WTC11 (cell line): ENCODE measurements around the gene TRIOBP. TPM values are rescaled to one million over a fixed set of nuclear protein-coding genes. Genes with fewer than 3 reads are reported as not detected.
A peak's percentile ranks its signal among the peaks of the same experiment; 100 is the strongest.
"Not testable (repeated sequence)": the region's sequence is repeated elsewhere in the genome, so short reads cannot be mapped to it uniquely, and the experiment has no call there.

Experiments
- ATAC-seq: fragments of 200-7000 bp; cut with Tn5 transposase; 2 replicates; pipeline ENCODE4 v1.10.0; 2021; ENCODE audit warnings: mild to moderate bottlenecking, moderate library complexity
- CTCF ChIA-PET: fragments of 300-600 bp; sonication (Branson Sonifier 250); formaldehyde crosslinking; loops from one replicate; lab custom pipeline; 2021; ENCODE audit warnings: antibody characterized with exemption; lab: Charles Lee
- POLR2A ChIA-PET: fragments of 350-600 bp; sonication (Branson Sonifier 250); formaldehyde crosslinking; loops from one replicate; lab custom pipeline; 2021; ENCODE audit warnings: antibody characterized with exemption; lab: Charles Lee
- DNase-seq: peaks from one replicate; pipeline ENCODE4 v3.0.0; 2021; ENCODE audit warnings: low spot score
- H3K27ac Mint-ChIP-seq: 2 replicates; pipeline ENCODE4 v1.8.0; 2021; ENCODE audit warnings: mixed read lengths
- H3K27me3 Mint-ChIP-seq: 2 replicates; pipeline ENCODE4 v1.8.0; 2021; ENCODE audit warnings: low read depth, mild to moderate bottlenecking, moderate library complexity, mixed read lengths
- H3K36me3 Mint-ChIP-seq: 2 replicates; pipeline ENCODE4 v1.8.0; 2021; ENCODE audit warnings: mixed read lengths
- H3K4me1 Mint-ChIP-seq: 2 replicates; pipeline ENCODE4 v1.8.0; 2022; ENCODE audit warnings: mixed read lengths
- H3K4me3 Mint-ChIP-seq: 2 replicates; pipeline ENCODE4 v1.8.0; 2021; ENCODE audit warnings: mild to moderate bottlenecking, moderate library complexity, mixed read lengths
- H3K9me3 Mint-ChIP-seq: 2 replicates; pipeline ENCODE4 v1.8.0; 2021; ENCODE audit warnings: mixed read lengths
- AR ChIP-seq: fragments of 250-450 bp; sonication (Bioruptor Pico); IDR thresholded peaks from 2 replicates; pipeline ENCODE4 v1.9.0; 2021; ENCODE audit warnings: mild to moderate bottlenecking
- ATF1 ChIP-seq: sonication (generic); formaldehyde crosslinking; IDR thresholded peaks from 2 replicates; pipeline ENCODE4 v1.8.1; 2023; ENCODE audit warnings: mild to moderate bottlenecking, moderate library complexity, missing genetic modification reagents
- CBFB ChIP-seq: sonication (generic); formaldehyde crosslinking; IDR thresholded peaks from 2 replicates; pipeline ENCODE4 v1.8.1; 2022; ENCODE audit warnings: mild to moderate bottlenecking, low read depth, missing genetic modification reagents
- CREM ChIP-seq: sonication (generic); formaldehyde crosslinking; IDR thresholded peaks from 2 replicates; pipeline ENCODE4 v1.8.1; 2022; ENCODE audit warnings: mild to moderate bottlenecking, missing genetic modification reagents, moderate library complexity
- FOXP1 ChIP-seq: sonication (generic); formaldehyde crosslinking; IDR thresholded peaks from 2 replicates; pipeline ENCODE4 v1.8.0; 2022; ENCODE audit warnings: missing genetic modification reagents, mild to moderate bottlenecking, moderate library complexity, borderline replicate concordance
- NR2C2 ChIP-seq: sonication (generic); formaldehyde crosslinking; IDR thresholded peaks from 2 replicates; pipeline ENCODE4 v1.8.0; 2022; ENCODE audit warnings: mild to moderate bottlenecking, missing genetic modification reagents
- OVOL2 ChIP-seq: fragments of 250-450 bp; sonication (Bioruptor Pico); IDR thresholded peaks from 2 replicates; pipeline ENCODE4 v1.9.0; 2021; ENCODE audit warnings: mild to moderate bottlenecking, borderline replicate concordance
- STAT6 ChIP-seq: sonication (generic); formaldehyde crosslinking; conservative IDR thresholded peaks from 2 replicates; pipeline ENCODE4 v1.8.1; 2023; ENCODE audit warnings: mild to moderate bottlenecking, low read depth, missing genetic modification reagents, moderate library complexity
- ZBTB21 ChIP-seq: sonication (generic); formaldehyde crosslinking; IDR thresholded peaks from 2 replicates; pipeline ENCODE4 v1.8.1; 2023; ENCODE audit warnings: mild to moderate bottlenecking, missing genetic modification reagents, borderline replicate concordance
- ZNF121 ChIP-seq: sonication (generic); formaldehyde crosslinking; IDR thresholded peaks from 2 replicates; pipeline ENCODE4 v1.8.0; 2023; ENCODE audit warnings: missing genetic modification reagents
- ZNF138 ChIP-seq: sonication (generic); formaldehyde crosslinking; conservative IDR thresholded peaks from 2 replicates; pipeline ENCODE4 v1.8.1; 2022; ENCODE audit warnings: mild to moderate bottlenecking, moderate library complexity, missing genetic modification reagents
- ZNF423 ChIP-seq: fragments of 250-450 bp; sonication (Bioruptor Pico); IDR thresholded peaks from 2 replicates; pipeline ENCODE4 v2.1.2; 2022; ENCODE audit warnings: mild to moderate bottlenecking, moderate library complexity
- ZSCAN18 ChIP-seq: fragments of 250-450 bp; sonication (Bioruptor Pico); IDR thresholded peaks from 2 replicates; pipeline ENCODE4 v2.1.2; 2022; ENCODE audit warnings: mild to moderate bottlenecking, moderate library complexity
- total RNA-seq: library from RNA; stranded (reverse); gene quantifications from 3 replicates; pipeline ENCODE4 v1.2.3, GENCODE V29; 2021

Gene TRIOBP
- total RNA-seq, 1 experiment from 2014 or later, result 54.0 TPM

- DNase-seq (no peak), ATAC-seq (no peak)
- Mint-ChIP-seq H3K9me3 (no peaks in the 10 kb centered on the region), H3K27ac (no peak overlapping the region), H3K36me3 (peaks cover 33% of the 10 kb centered on the region), H3K27me3 (no peaks in the 10 kb centered on the region)
- ChIA-PET CTCF (interaction anchor here (1.0 to 3.0 kb wide), 2 partner anchors 8 to 48 kb away, joined by 3 to 7 read pairs; no protein-coding TSS in a partner anchor), POLR2A (no interaction called here)
- TF ChIP-seq CBFB (CRISPR knock-in tag), result no peak
- no peak for TF ChIP-seq CREM (CRISPR knock-in tag)
- no peak for TF ChIP-seq ZNF138 (CRISPR knock-in tag)
- no peak for TF ChIP-seq OVOL2
- no peak for TF ChIP-seq ATF1 (CRISPR knock-in tag)
- no peak for TF ChIP-seq ZSCAN18 (CRISPR knock-in tag)
- no peak for TF ChIP-seq ZBTB21 (CRISPR knock-in tag)
- no peak for TF ChIP-seq NR2C2 (CRISPR knock-in tag)
- TF ChIP-seq, all 79 proteins: peak for 0
- no peak overlapping the region for H3K4me3 Mint-ChIP-seq
- H3K4me1 Mint-ChIP-seq, result peaks cover 14% of the 10 kb centered on the region
Observed at GRCh38 chr22:37690901-37691504, 5.8 kb upstream of the TRIOBP start.

- H3K27me3 Mint-ChIP-seq, result no peaks in the 10 kb centered on the region
- TF ChIP-seq AR (CRISPR knock-in tag), result no peak
- POLR2A ChIA-PET, result no interaction called here
- no peak overlapping the region for H3K27ac Mint-ChIP-seq
- H3K36me3 Mint-ChIP-seq, result peaks cover 33% of the 10 kb centered on the region
- H3K4me1 Mint-ChIP-seq, result peaks cover 11% of the 10 kb centered on the region
- CTCF ChIA-PET, result interaction anchor here (3.0 kb wide), 1 partner anchor 50 kb away, joined by 7 read pairs; no protein-coding TSS in a partner anchor
- ATAC-seq, result no peak
- H3K4me3 Mint-ChIP-seq, result no peak overlapping the region
- DNase-seq, result no peak
- H3K9me3 Mint-ChIP-seq, result no peaks in the 10 kb centered on the region
Observed at GRCh38 chr22:37692627-37693285, 4.1 kb upstream of the TRIOBP start.

- ChIA-PET CTCF (interaction anchor here (1.2 kb wide), 1 partner anchor 51 kb away, joined by 3 read pairs; no protein-coding TSS in a partner anchor), POLR2A (interaction anchor here (0.6 kb wide), 2 partner anchors 278 to 384 kb away, joined by 4 to 5 read pairs; no protein-coding TSS in a partner anchor)
- H3K27me3 Mint-ChIP-seq, H3K9me3 Mint-ChIP-seq, H3K4me3 Mint-ChIP-seq, H3K27ac Mint-ChIP-seq, ATAC-seq, DNase-seq: not testable (repeated sequence)
- peaks cover 27% of the 10 kb centered on the region for H3K36me3 Mint-ChIP-seq
- peaks cover 11% of the 10 kb centered on the region for H3K4me1 Mint-ChIP-seq
Observed at GRCh38 chr22:37694131-37694530, 2.7 kb upstream of the TRIOBP start.

GRCh38 chr22:37696260-37696656, 590 bp upstream of the TRIOBP start:
- CTCF ChIA-PET, result interaction anchor here (0.6 to 4.2 kb wide), 15 partner anchors 11 to 205 kb away, joined by 3 to 29 read pairs (median 3); partner anchors contain the start of genes GGA1, NOL12 and PDXP

GRCh38 chr22:37697538-37697835, 639 bp downstream of the TRIOBP start:
- CTCF ChIA-PET, result interaction anchor here (0.5 to 4.2 kb wide), 19 partner anchors 12 to 225 kb away, joined by 3 to 29 read pairs (median 4); partner anchors contain the start of genes GGA1 and NOL12
- H3K4me1 Mint-ChIP-seq, result peaks cover 11% of the 10 kb centered on the region
- peak; percentile 49 for DNase-seq
- H3K9me3 Mint-ChIP-seq, result no peaks in the 10 kb centered on the region
- peak; percentile 1; the same call in 1 of the 2 replicates for ATAC-seq
- no peaks in the 10 kb centered on the region for H3K27me3 Mint-ChIP-seq
- peaks cover 32% of the 10 kb centered on the region for H3K36me3 Mint-ChIP-seq
- H3K4me3 Mint-ChIP-seq, result peak overlapping the region; percentile 96
- POLR2A ChIA-PET, result interaction anchor here (0.6 to 1.7 kb wide), 4 partner anchors 32 to 123 kb away, joined by 3 to 6 read pairs (median 4); partner anchors contain the start of gene GGA1
- H3K27ac Mint-ChIP-seq, result no peak overlapping the region
- TF ChIP-seq STAT6, result peak; percentile 76; the same call in 1 of the 2 replicates
- peak; percentile 4; the same call in 1 of the 2 replicates for TF ChIP-seq ZNF423 (CRISPR knock-in tag)
- TF ChIP-seq FOXP1 (CRISPR knock-in tag), result 0 out of 2 replicates have a peak, but pooled peaks have one; percentile 34
- TF ChIP-seq ZNF121 (CRISPR knock-in tag), result peak; percentile 77
- TF ChIP-seq ZBTB21 (CRISPR knock-in tag), result peak; percentile 38; the same call in 1 of the 2 replicates

More at GRCh38 chr22:37696260-37696656, 590 bp upstream of the TRIOBP start:
- H3K36me3 Mint-ChIP-seq, result peaks cover 34% of the 10 kb centered on the region
- H3K4me3 Mint-ChIP-seq, result peak overlapping the region; percentile 96
- not testable (repeated sequence) for H3K9me3 Mint-ChIP-seq, ATAC-seq, H3K27me3 Mint-ChIP-seq, DNase-seq
- POLR2A ChIA-PET, result interaction anchor here (1.7 to 1.8 kb wide), 2 partner anchors 38 to 45 kb away, joined by 6 to 7 read pairs; partner anchors contain the start of gene PDXP
- H3K27ac Mint-ChIP-seq, result peak overlapping the region; percentile 91
- H3K4me1 Mint-ChIP-seq, result peaks cover 11% of the 10 kb centered on the region
